Neuronal stem cell (in vitro differentiated cells): ENCODE data around the gene COA5.

Experiments used
- DNase-seq: peaks from one replicate; pipeline ENCODE4 v3.0.0-alpha.2; 2013; ENCODE audit warnings: low spot score
- H2AFZ ChIP-seq: one replicate; pipeline ENCODE4 v1.6.1; 2013; ENCODE audit warnings: mild to moderate bottlenecking, low read length, inconsistent platforms
- H2AK5ac ChIP-seq: 2 replicates; pipeline ENCODE4 v1.6.1; 2013; ENCODE audit warnings: low read depth, mild to moderate bottlenecking, inconsistent platforms, low read length, moderate library complexity, mixed read lengths
- H2BK120ac ChIP-seq: 2 replicates; pipeline ENCODE4 v1.6.1; 2013; ENCODE audit warnings: low read depth, mild to moderate bottlenecking, inconsistent platforms, low read length, moderate library complexity, mixed read lengths
- H2BK12ac ChIP-seq: one replicate; pipeline ENCODE4 v1.6.1; 2013; ENCODE audit warnings: low read length, inconsistent platforms
- H2BK15ac ChIP-seq: 2 replicates; pipeline ENCODE4 v1.6.1; 2013; ENCODE audit warnings: mild to moderate bottlenecking, low read length, inconsistent platforms, mixed read lengths
- H2BK5ac ChIP-seq: one replicate; pipeline ENCODE4 v1.6.1; 2013; ENCODE audit warnings: inconsistent platforms, mild to moderate bottlenecking, low read length, moderate library complexity
- H3K14ac ChIP-seq: one replicate; pipeline ENCODE4 v1.6.1; 2013; ENCODE audit warnings: low read length, inconsistent platforms
- H3K18ac ChIP-seq: 2 replicates; pipeline ENCODE4 v1.6.1; 2013; ENCODE audit warnings: low read length, inconsistent platforms
- H3K23ac ChIP-seq: 2 replicates; pipeline ENCODE4 v1.6.1; 2013; ENCODE audit warnings: low read depth, mild to moderate bottlenecking, mixed read lengths, low read length, inconsistent platforms; ENCODE audit not compliant: poor library complexity
- H3K27ac ChIP-seq: replicated peaks from 3 replicates; pipeline ENCODE4 v1.5.1; 2013; ENCODE audit warnings: low read length, inconsistent platforms
- H3K27me3 ChIP-seq, 3 experiments: 2 replicates each; pipeline ENCODE4 v1.6.1; 2013; ENCODE audit warnings: low read length in 3 of 3, mild to moderate bottlenecking in 2 of 3, inconsistent platforms in 1 of 3, low read depth in 1 of 3, mixed read lengths in 1 of 3, moderate library complexity in 1 of 3; ENCODE audit not compliant: control insufficient read depth in 3 of 3, insufficient read depth in 3 of 3
- H3K36me3 ChIP-seq, 2 donors: replicated peaks in 1 of 2; 2 replicates each; pipeline ENCODE4 v1.6.1; 2013; ENCODE audit warnings: low read length in 2 of 2; ENCODE audit not compliant: control insufficient read depth in 2 of 2, insufficient read depth in 2 of 2
- H3K4ac ChIP-seq: 2 replicates; pipeline ENCODE4 v1.6.1; 2013; ENCODE audit warnings: inconsistent platforms, mild to moderate bottlenecking, low read length, moderate library complexity
- H3K4me1 ChIP-seq, 2 donors: 1 replicate in 1 of 2; 2 replicates in 1 of 2; pipeline ENCODE4 v1.6.1; 2013; ENCODE audit warnings: low read length in 2 of 2, low read depth in 1 of 2; ENCODE audit not compliant: control insufficient read depth in 2 of 2, insufficient read depth in 1 of 2
- H3K4me2 ChIP-seq: one replicate; pipeline ENCODE4 v1.6.1; 2013; ENCODE audit warnings: mild to moderate bottlenecking, low read length, inconsistent platforms; ENCODE audit not compliant: insufficient read depth, poor library complexity, severe bottlenecking
- H3K4me3 ChIP-seq, 2 donors: 2 replicates each; pipeline ENCODE4 v1.5.1; 2013; ENCODE audit warnings: low read length in 2 of 2, mild to moderate bottlenecking in 2 of 2, inconsistent platforms in 1 of 2, moderate library complexity in 1 of 2
- H3K79me1 ChIP-seq: one replicate; pipeline ENCODE4 v1.6.1; 2013; ENCODE audit warnings: low read depth, mild to moderate bottlenecking, inconsistent platforms, low read length, moderate library complexity
- H3K9ac ChIP-seq: one replicate; pipeline ENCODE4 v1.6.1; 2013; ENCODE audit warnings: mild to moderate bottlenecking, low read depth, low read length, inconsistent platforms; ENCODE audit not compliant: poor library complexity
- H3K9me3 ChIP-seq, 2 donors: replicated peaks in 1 of 2; 2 replicates each; pipeline versions ENCODE3 to v1.6.1; 2013; ENCODE audit warnings: low read length in 2 of 2, mild to moderate bottlenecking in 2 of 2, inconsistent platforms in 1 of 2, low read depth in 1 of 2, mixed read lengths in 1 of 2, moderate library complexity in 1 of 2; ENCODE audit not compliant: control insufficient read depth in 2 of 2, insufficient read depth in 1 of 2
- H4K8ac ChIP-seq: one replicate; pipeline ENCODE4 v1.6.1; 2013; ENCODE audit warnings: low read depth, mild to moderate bottlenecking, inconsistent platforms, low read length, moderate library complexity
- H4K91ac ChIP-seq: one replicate; pipeline ENCODE4 v1.6.1; 2013; ENCODE audit warnings: low read length, low read depth, mild to moderate bottlenecking, inconsistent platforms; ENCODE audit not compliant: poor library complexity
- WGBS, 2 donors: extraction: QIAGEN DNeasy Blood & Tissue Kit; methylation state at CpG; one replicate each; pipeline ENCODE4 v1.1.7; 2013; ENCODE audit warnings: missing lambda C conversion rate in 2 of 2, mixed read lengths in 1 of 2; ENCODE audit not compliant: insufficient read length in 2 of 2, insufficient replicate concordance in 1 of 2; ENCODE audit errors: extremely low coverage in 2 of 2; 5-methylcytosine and 5-hydroxymethylcytosine counted together

The COA5 gene

GRCh38 chr2:98556344-98557033 is 51.8 kb downstream of the COA5 start:
- no CpG with 5 or more reads among the region's 5 CpGs for WGBS, 2 donors
- Histone ChIP-seq H3K14ac (no peak overlapping the region), H3K9ac (no peak overlapping the region), H3K4me3 (no peak overlapping the region), H2BK120ac (no peak overlapping the region), H3K36me3 (peaks cover 21 to 92% of the 10 kb centered on the region in 2 donors), H2BK5ac (no peak overlapping the region), H3K18ac (no peak overlapping the region), H2AFZ (no peak overlapping the region), H3K4me2 (no peak overlapping the region), H3K4me1 (no peaks in the 10 kb centered on the region), H3K27me3 (no peaks in the 10 kb centered on the region), H3K23ac (no peak overlapping the region), H3K79me1 (no peaks in the 10 kb centered on the region), H2BK12ac (no peak overlapping the region), H3K27ac (no peak overlapping the region), H4K91ac (no peak overlapping the region), H2AK5ac (no peak overlapping the region), H3K4ac (no peak overlapping the region), H3K9me3 (no peaks in the 10 kb centered on the region), H2BK15ac (no peak overlapping the region), H4K8ac (no peak overlapping the region)
- DNase-seq: no peak

GRCh38 chr2:98555696-98556095 is 52.6 kb downstream of the COA5 start:
- no peaks in the 10 kb centered on the region for H3K79me1 ChIP-seq
- H3K27ac ChIP-seq: no peak overlapping the region
- H3K14ac ChIP-seq: no peak overlapping the region
- no peak overlapping the region for H3K23ac ChIP-seq
- H4K8ac ChIP-seq: no peak overlapping the region
- H2BK15ac ChIP-seq: no peak overlapping the region
- no peak overlapping the region for H2BK5ac ChIP-seq
- H3K4me3 ChIP-seq: no peak overlapping the region
- H3K4ac ChIP-seq: no peak overlapping the region
- H2AFZ ChIP-seq: no peak overlapping the region
- H3K4me1 ChIP-seq: no peaks in the 10 kb centered on the region
- DNase-seq: no peak
- no peak overlapping the region for H3K4me2 ChIP-seq
- H4K91ac ChIP-seq: no peak overlapping the region
- no peaks in the 10 kb centered on the region for H3K27me3 ChIP-seq
- H2BK120ac ChIP-seq: no peak overlapping the region
- no peak overlapping the region for H2BK12ac ChIP-seq
- H3K36me3 ChIP-seq: peaks cover 21 to 94% of the 10 kb centered on the region in 2 donors
- H3K9ac ChIP-seq: no peak overlapping the region
- no peak overlapping the region for H3K18ac ChIP-seq
- no peaks in the 10 kb centered on the region for H3K9me3 ChIP-seq
- WGBS, 2 donors: no CpG with 5 or more reads among the region's 8 CpGs
- no peak overlapping the region for H2AK5ac ChIP-seq

- Histone ChIP-seq H2AK5ac (no peak overlapping the region), H3K4me1 (no peaks in the 10 kb centered on the region), H3K14ac (no peak overlapping the region), H3K36me3 (peaks cover 19 to 90% of the 10 kb centered on the region in 2 donors), H2BK120ac (no peak overlapping the region), H3K4me3 (no peak overlapping the region), H3K79me1 (no peaks in the 10 kb centered on the region), H4K91ac (no peak overlapping the region), H2AFZ (no peak overlapping the region), H3K9ac (peak overlapping the region; percentile 51), H3K9me3 (no peaks in the 10 kb centered on the region), H3K27me3 (no peaks in the 10 kb centered on the region), H2BK15ac (no peak overlapping the region), H3K4ac (no peak overlapping the region), H3K18ac (no peak overlapping the region), H4K8ac (no peak overlapping the region), H3K23ac (no peak overlapping the region), H2BK12ac (no peak overlapping the region), H2BK5ac (no peak overlapping the region), H3K27ac (no peak overlapping the region), H3K4me2 (no peak overlapping the region)
- no peak for DNase-seq
- no CpG with 5 or more reads among the region's 10 CpGs for WGBS, 2 donors
Measured at GRCh38 chr2:98554116-98554861, 54.0 kb downstream of the COA5 start.

GRCh38 chr2:98552499-98553179 is 55.7 kb downstream of the COA5 start:
- Histone ChIP-seq H3K9me3 (no peaks in the 10 kb centered on the region), H3K4ac (no peak overlapping the region), H3K36me3 (peaks cover 19 to 88% of the 10 kb centered on the region in 2 donors), H3K27ac (no peak overlapping the region), H3K23ac (no peak overlapping the region), H2BK12ac (no peak overlapping the region), H2AK5ac (no peak overlapping the region), H3K14ac (no peak overlapping the region), H3K9ac (no peak overlapping the region), H3K79me1 (no peaks in the 10 kb centered on the region), H3K27me3 (no peaks in the 10 kb centered on the region), H3K4me3 (no peak overlapping the region), H3K4me2 (no peak overlapping the region), H2AFZ (no peak overlapping the region), H2BK5ac (no peak overlapping the region), H2BK15ac (no peak overlapping the region), H4K91ac (no peak overlapping the region), H2BK120ac (no peak overlapping the region), H3K4me1 (no peaks in the 10 kb centered on the region), H3K18ac (no peak overlapping the region), H4K8ac (no peak overlapping the region)
- no CpG with 5 or more reads among the region's 7 CpGs for WGBS, 2 donors
- DNase-seq: no peak
